Embryonic facial prominence (tissue), 1 donor: ENCODE data around the gene IL36G.

Experiments used
- DNase-seq: peaks from one replicate; pipeline ENCODE4 v3.0.0-alpha.2; 2016; ENCODE audit errors: extremely low spot score

The IL36G gene

DNA sequence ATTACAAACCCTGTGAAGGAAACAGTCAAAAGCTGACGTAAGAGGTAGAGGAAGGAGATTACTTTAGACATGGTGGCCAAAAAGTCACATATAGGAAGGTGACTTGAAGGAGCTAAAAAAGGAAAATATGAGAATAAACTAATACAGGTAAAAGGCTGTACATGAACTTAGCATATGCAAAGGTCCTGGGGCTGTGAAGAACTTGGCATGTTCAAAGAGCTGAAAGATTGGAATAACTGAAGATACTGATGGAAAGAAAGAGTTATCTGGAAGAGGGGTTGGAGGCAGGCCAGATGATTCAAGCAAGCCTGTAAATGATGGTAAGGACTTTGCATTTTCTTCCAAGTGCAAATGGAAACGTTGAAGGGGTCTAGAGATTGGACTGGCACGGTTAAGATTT is 40.7 kb downstream of the IL36G start:
- DNase-seq, result no peak

DNA sequence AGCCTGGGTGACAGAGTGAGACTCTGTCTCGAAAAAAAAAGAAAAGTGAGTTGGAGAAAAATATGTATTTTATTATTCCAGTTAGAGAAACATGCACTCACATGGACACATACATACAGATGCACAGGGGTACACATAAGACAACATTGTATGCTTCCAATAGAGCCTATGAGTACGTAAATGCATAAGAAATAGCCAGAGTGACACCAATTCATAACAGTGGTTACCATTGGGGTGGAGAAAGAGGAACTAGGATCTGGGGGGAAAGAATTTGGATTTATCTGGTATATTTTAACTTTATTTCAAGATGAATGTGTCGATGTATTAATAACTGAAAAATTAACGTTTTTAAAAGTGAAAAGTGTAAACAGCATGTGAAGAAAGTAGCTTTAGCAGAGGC is 43.5 kb downstream of the IL36G start:
- DNase-seq, result no peak

DNA sequence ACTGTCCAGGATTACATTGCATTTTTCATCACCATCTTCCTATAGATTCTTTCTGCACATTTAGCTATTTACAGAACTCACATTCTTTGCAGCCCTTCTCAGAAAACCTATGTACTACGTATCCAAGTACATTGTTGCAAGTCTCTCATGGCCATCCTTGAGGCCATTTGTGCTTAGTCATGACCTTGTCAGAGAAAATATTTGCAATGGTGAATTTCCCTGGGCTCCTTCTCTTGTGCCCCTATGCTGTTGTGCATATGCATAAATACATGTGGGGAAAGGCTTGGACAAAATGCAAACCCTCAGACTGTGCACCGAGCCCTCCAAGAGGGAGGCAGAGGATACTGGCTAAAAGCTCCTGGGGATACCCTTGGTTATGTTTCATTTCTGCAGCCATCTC is 47.0 kb downstream of the IL36G start:
- no peak for DNase-seq

DNA sequence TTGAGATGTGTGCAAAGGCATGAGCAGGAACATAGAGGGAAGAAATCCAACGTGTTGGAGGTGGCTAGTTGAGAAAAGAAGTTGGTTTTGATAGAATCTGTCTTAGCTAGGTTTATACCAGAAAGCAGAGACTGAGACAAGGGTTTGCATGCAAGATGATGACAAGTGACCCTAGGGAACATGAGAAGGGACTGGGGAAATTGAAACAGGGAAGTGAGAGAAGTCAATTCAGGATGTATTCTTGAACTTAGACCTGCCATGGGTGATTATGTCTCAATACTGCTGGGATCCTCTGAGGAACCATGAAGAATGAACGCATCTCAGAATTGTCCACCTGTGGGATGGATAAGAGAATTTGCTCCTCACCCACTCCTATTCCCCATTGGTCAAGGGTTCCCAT is 47.9 kb downstream of the IL36G start:
- no peak for DNase-seq

DNA sequence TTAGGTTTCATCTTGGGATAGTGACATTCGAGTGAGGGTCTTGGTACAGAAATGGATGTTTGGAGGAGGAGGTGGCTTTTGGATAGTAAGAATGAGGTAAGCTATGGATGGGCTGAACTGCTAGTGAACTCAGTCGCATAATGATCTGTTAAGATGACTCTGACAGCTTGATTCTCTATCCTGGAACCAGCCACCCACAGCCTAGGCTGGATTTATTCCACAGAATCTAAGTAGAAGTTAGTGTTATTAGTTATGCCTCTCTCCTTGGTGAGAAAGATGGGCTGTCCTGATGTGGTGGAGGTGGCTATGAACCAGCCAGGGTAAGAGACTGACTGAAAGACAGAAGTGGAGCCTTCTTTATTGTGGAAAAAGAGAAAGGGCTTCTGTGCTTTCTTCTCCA is 49.9 kb downstream of the IL36G start:
- no peak for DNase-seq

DNA sequence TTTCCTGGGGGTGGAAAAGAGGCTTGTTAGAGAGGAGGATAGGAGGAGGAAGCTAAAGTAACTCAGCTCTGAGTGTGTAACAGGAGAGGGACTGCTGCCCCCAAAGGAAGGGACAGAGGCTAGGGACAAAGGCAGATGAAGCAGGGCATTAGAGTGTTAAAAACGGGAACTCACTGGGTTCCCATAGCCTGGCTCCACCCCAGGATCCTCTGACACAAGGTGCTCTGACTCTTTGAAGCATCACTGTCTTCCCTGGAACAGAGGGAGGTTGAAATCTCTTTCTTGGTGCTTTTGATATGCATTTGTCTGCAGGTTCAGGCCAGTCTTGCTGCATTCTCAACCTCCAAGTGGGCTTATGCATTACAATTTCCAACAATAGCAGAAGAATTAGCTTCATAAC is 50.3 kb downstream of the IL36G start:
- DNase-seq, result no peak

DNA sequence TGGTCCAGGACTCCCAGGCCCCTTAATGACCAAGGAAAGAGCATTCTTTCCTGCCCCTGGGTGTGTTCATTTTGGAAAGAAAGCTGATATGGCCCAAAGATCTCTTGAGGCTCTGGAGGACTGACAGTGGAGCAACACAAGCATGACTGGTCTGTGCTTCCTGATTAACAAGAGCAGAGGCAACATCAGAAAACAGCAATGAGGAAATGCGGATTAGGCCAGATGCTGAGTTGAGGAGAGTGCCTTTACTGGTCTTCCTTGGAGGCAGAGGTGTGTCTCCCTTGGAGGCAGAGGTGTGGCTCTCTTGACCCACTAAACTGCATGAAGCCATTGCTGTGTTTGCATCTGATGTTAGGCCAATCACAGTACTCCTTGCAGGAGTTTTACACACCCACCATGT is 54.9 kb downstream of the IL36G start:
- DNase-seq, result no peak

DNA sequence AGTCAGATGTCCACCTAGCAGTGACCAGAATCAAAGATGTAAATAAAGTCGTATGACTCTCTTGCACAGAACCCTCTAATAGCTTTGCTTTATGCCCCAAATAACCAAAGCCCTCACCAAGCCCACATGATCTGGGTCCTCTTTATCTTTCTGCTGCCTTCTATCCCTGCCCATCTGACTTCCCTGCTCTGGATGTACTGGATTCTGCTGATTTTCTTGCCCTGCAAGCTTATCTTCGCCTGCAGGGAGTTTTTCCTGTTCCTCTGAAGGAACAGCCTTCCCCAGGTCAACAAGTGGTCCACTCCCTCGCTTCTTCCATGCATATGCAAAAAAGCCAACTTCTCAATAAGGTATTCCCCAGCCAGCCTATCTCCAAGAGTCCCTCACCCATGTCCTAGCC is 56.2 kb downstream of the IL36G start:
- DNase-seq, result no peak
